ENCODE results near the gene ZNF664. TPM values are rescaled to one million over a fixed set of nuclear protein-coding genes. Genes with fewer than 3 reads are reported as not detected.

ZNF664 gene
- total and polyA plus RNA-seq, 10 of the 15 experiments (the other 5 are each of a cell fraction or from before 2014, with no cell fraction given), result 1.8 to 65.6 (median 30.8) TPM

- TF ChIP-seq MYB (IDR thresholded peaks at IDR 0.05; ENCODE audit: borderline replicate concordance, low read depth, low read length), result no peak
- TF ChIP-seq ATF3 (IDR thresholded peaks at IDR 0.05; ENCODE audit: borderline replicate concordance, extremely low read depth, low read depth, low read length), result no peak
- TF ChIP-seq SUPT20H (IDR thresholded peaks at IDR 0.05; ENCODE audit: borderline replicate concordance, control insufficient read depth, low read depth, low read length), result no peak
- TF ChIP-seq ZNF384 (IDR thresholded peaks at IDR 0.05; ENCODE audit: borderline replicate concordance, low read depth, low read length), result no peak
Measured at GRCh38 chr12:123935956-123936355, 37.1 kb upstream of the ZNF664 start (continued).

GRCh38 chr12:123936471-123936870 is 36.5 kb upstream of the ZNF664 start:
- peaks cover 11% of the 10 kb centered on the region for H3K4me1 ChIP-seq (ENCODE audit: control insufficient read depth, insufficient read depth, low read length)
- TF ChIP-seq BCLAF1 (IDR thresholded peaks at IDR 0.05) (no peak), PRDM15 (CRISPR knock-in tag; IDR thresholded peaks at IDR 0.05) (no peak), MXI1 (IDR thresholded peaks at IDR 0.05; ENCODE audit: low read depth, low read length) (no peak), IRF5 (IDR thresholded peaks at IDR 0.05; ENCODE audit: borderline replicate concordance) (no peak), IRF3 (IDR thresholded peaks at IDR 0.05) (no peak)

More at GRCh38 chr12:123936471-123936870, 36.5 kb upstream of the ZNF664 start:
- DNase-seq (ENCODE audit: low read depth, low spot score) (no peak), FAIRE-seq (no peak), ATAC-seq (no peak)
- intact Hi-C loops (cut with micrococcal nuclease; ENCODE audit: unreplicated experiment), result no loop called here
- 75% methylated on average over 18 of the region's 18 CpGs for WGBS (ENCODE audit: insufficient coverage, insufficient replicate concordance, low lambda C conversion rate, missing lambda C conversion rate)
- H4K20me1 ChIP-seq (ENCODE audit: control insufficient read depth, insufficient read depth), result no peaks in the 10 kb centered on the region
- H3K27ac ChIP-seq (ENCODE audit: control insufficient read depth, insufficient read depth), result no peak overlapping the region
- H3K4me3 ChIP-seq, result no peak overlapping the region
- H3K9me3 ChIP-seq (replicated peaks; ENCODE audit: control insufficient read depth, insufficient read depth, low read length), result no peaks in the 10 kb centered on the region; the same call in 1 of the 3 replicates
- no TSS peak for BruUV-seq (replicated peaks)
- RAD21 ChIA-PET (ENCODE audit: unreplicated experiment), result no interaction called here
- H3K9ac ChIP-seq (ENCODE audit: control insufficient read depth, insufficient read depth, low read length), result no peak overlapping the region
- H3K27me3 ChIP-seq (replicated peaks in 1 of 2; ENCODE audit: control insufficient read depth in 2 of 2, insufficient read depth in 2 of 2, low read length in 1 of 2), result no peaks in the 10 kb centered on the region
- H3K79me2 ChIP-seq (ENCODE audit: control insufficient read depth, insufficient read depth, low read length), result no peaks in the 10 kb centered on the region
- no peaks in the 10 kb centered on the region for H3K36me3 ChIP-seq (ENCODE audit: control insufficient read depth in 2 of 2, insufficient read depth in 2 of 2, low read length in 1 of 2)
- no peak overlapping the region for H3K4me2 ChIP-seq (ENCODE audit: control insufficient read depth, insufficient read depth)
- POLR2A ChIA-PET, result no interaction called here
- in situ Hi-C loops (cut with MboI), result no loop called here
- SMC1A ChIA-PET (ENCODE audit: uncharacterized antibody, unreplicated experiment), result no interaction called here
- no peak overlapping the region for H2AFZ ChIP-seq (ENCODE audit: control insufficient read depth, low read depth, low read length)
- CTCF ChIA-PET, result no interaction called here

Data from GM12878 (cell line).